ENCODE results near the gene PODNL1. TPM values are rescaled to one million over a fixed set of nuclear protein-coding genes. Genes with fewer than 3 reads are reported as not detected.
"Not testable (repeated sequence)": the region's sequence is repeated elsewhere in the genome, so short reads cannot be mapped to it uniquely, and the experiment has no call there.

The PODNL1 gene
- total and polyA plus RNA-seq, 2 donors (not counting 1 experiment from before 2014, with no cell fraction given) = 2.1 to 6.9 TPM

- H3K9ac ChIP-seq (ENCODE audit: insufficient read depth, low read length) = no peak overlapping the region
- H3K9me3 ChIP-seq (ENCODE audit: control insufficient read depth, insufficient read depth, low read depth, low read length) = no peaks in the 10 kb centered on the region
- H3K4me1 ChIP-seq (ENCODE audit: control insufficient read depth, extremely low read depth, insufficient read depth, low read length) = no peaks in the 10 kb centered on the region
- TF ChIP-seq EZH2 (IDR thresholded peaks at IDR 0.05; ENCODE audit: low read length, missing control alignments) (no peak), CTCF (conservative IDR thresholded peaks at IDR 0.05 in 1 of 2, IDR thresholded peaks at IDR 0.05 in 1 of 2; ENCODE audit: low read depth in 1 of 2, low read length in 2 of 2) (no peak)
- H3K27ac ChIP-seq (ENCODE audit: insufficient read depth, low read length) = no peak overlapping the region
- no peak overlapping the region for H3K4me2 ChIP-seq (ENCODE audit: extremely low read depth, insufficient read depth, low read length)
- no peak overlapping the region for H2AFZ ChIP-seq (ENCODE audit: low read length)
- H4K20me1 ChIP-seq (ENCODE audit: control insufficient read depth, extremely low read depth, insufficient read depth, low read length) = no peaks in the 10 kb centered on the region
- H3K4me3 ChIP-seq (replicated peaks in 1 of 4; ENCODE audit: control extremely low read depth in 1 of 4, insufficient read depth in 1 of 4, low read depth in 3 of 4, low read length in 4 of 4) = no peak overlapping the region
- no peaks in the 10 kb centered on the region for H3K79me2 ChIP-seq (ENCODE audit: control insufficient read depth, insufficient read depth, low read length)
- no peaks in the 10 kb centered on the region for H3K27me3 ChIP-seq (ENCODE audit: control insufficient read depth, insufficient read depth, low read length)
- H3K36me3 ChIP-seq (ENCODE audit: control insufficient read depth, insufficient read depth, low read length) = peaks cover 7% of the 10 kb centered on the region
- no peak for DNase-seq (ENCODE audit: low read depth in 2 of 2)
Measured at GRCh38 chr19:13972368-13973155, 34.3 kb upstream of the PODNL1 start.

GRCh38 chr19:13971868-13972267 lies 33.7 kb upstream of the PODNL1 start:
- H3K9ac ChIP-seq (ENCODE audit: insufficient read depth, low read length); H3K4me1 ChIP-seq (ENCODE audit: control insufficient read depth, extremely low read depth, insufficient read depth, low read length); H3K4me2 ChIP-seq (ENCODE audit: extremely low read depth, insufficient read depth, low read length); H3K27me3 ChIP-seq (ENCODE audit: control insufficient read depth, insufficient read depth, low read length); H3K4me3 ChIP-seq (replicated peaks in 1 of 4; ENCODE audit: control extremely low read depth in 1 of 4, insufficient read depth in 1 of 4, low read depth in 3 of 4, low read length in 4 of 4); H3K9me3 ChIP-seq (ENCODE audit: control insufficient read depth, insufficient read depth, low read depth, low read length); H3K27ac ChIP-seq (ENCODE audit: insufficient read depth, low read length); H3K79me2 ChIP-seq (ENCODE audit: control insufficient read depth, insufficient read depth, low read length); H2AFZ ChIP-seq (ENCODE audit: low read length); H4K20me1 ChIP-seq (ENCODE audit: control insufficient read depth, extremely low read depth, insufficient read depth, low read length); DNase-seq (ENCODE audit: low read depth in 2 of 2): not testable (repeated sequence)
- H3K36me3 ChIP-seq (ENCODE audit: control insufficient read depth, insufficient read depth, low read length) = peaks cover 10% of the 10 kb centered on the region

GRCh38 chr19:13969897-13970296 lies 31.7 kb upstream of the PODNL1 start:
- no peaks in the 10 kb centered on the region for H3K9me3 ChIP-seq (ENCODE audit: control insufficient read depth, insufficient read depth, low read depth, low read length)
- no peak for DNase-seq (ENCODE audit: low read depth in 2 of 2)
- TF ChIP-seq CTCF (conservative IDR thresholded peaks at IDR 0.05 in 1 of 2, IDR thresholded peaks at IDR 0.05 in 1 of 2; ENCODE audit: low read depth in 1 of 2, low read length in 2 of 2) = no peak
- TF ChIP-seq EZH2 (IDR thresholded peaks at IDR 0.05; ENCODE audit: low read length, missing control alignments) = no peak
- peaks cover 16% of the 10 kb centered on the region for H3K36me3 ChIP-seq (ENCODE audit: control insufficient read depth, insufficient read depth, low read length)
- H4K20me1 ChIP-seq (ENCODE audit: control insufficient read depth, extremely low read depth, insufficient read depth, low read length) = no peaks in the 10 kb centered on the region
- H3K9ac ChIP-seq (ENCODE audit: insufficient read depth, low read length) = no peak overlapping the region
- H2AFZ ChIP-seq (ENCODE audit: low read length) = no peak overlapping the region
- H3K4me3 ChIP-seq (replicated peaks in 1 of 4; ENCODE audit: control extremely low read depth in 1 of 4, insufficient read depth in 1 of 4, low read depth in 3 of 4, low read length in 4 of 4) = no peak overlapping the region
- no peak overlapping the region for H3K4me2 ChIP-seq (ENCODE audit: extremely low read depth, insufficient read depth, low read length)
- no peaks in the 10 kb centered on the region for H3K79me2 ChIP-seq (ENCODE audit: control insufficient read depth, insufficient read depth, low read length)
- no peaks in the 10 kb centered on the region for H3K27me3 ChIP-seq (ENCODE audit: control insufficient read depth, insufficient read depth, low read length)
- H3K4me1 ChIP-seq (ENCODE audit: control insufficient read depth, extremely low read depth, insufficient read depth, low read length) = no peaks in the 10 kb centered on the region
- no peak overlapping the region for H3K27ac ChIP-seq (ENCODE audit: insufficient read depth, low read length)

Data from fibroblast of lung (primary cell).